Muscle of leg (tissue), 11 donors: ENCODE results near the gene MSANTD2. TPM values are rescaled to one million over a fixed set of nuclear protein-coding genes. Genes with fewer than 3 reads are reported as not detected.

Experiments
- DNase-seq: peaks from one replicate; pipeline ENCODE4 v3.0.0; 2013
- H3K27ac ChIP-seq: one replicate; pipeline ENCODE4 v1.5.1; 2013; ENCODE audit warnings: mild to moderate bottlenecking, low read length, control low read depth
- H3K27me3 ChIP-seq: one replicate; pipeline ENCODE4 v1.6.1; 2013; ENCODE audit warnings: low read length; ENCODE audit not compliant: control insufficient read depth, insufficient read depth
- H3K36me3 ChIP-seq: one replicate; pipeline ENCODE4 v1.6.1; 2013; ENCODE audit warnings: low read length; ENCODE audit not compliant: control insufficient read depth, insufficient read depth
- H3K4me1 ChIP-seq: one replicate; pipeline ENCODE4 v1.6.1; 2013; ENCODE audit warnings: low read length; ENCODE audit not compliant: control insufficient read depth, insufficient read depth
- H3K4me3 ChIP-seq: one replicate; pipeline ENCODE4 v1.5.1; 2013; ENCODE audit warnings: low read length, control low read depth
- H3K9me3 ChIP-seq: replicated peaks from 2 replicates; pipeline ENCODE4 v1.6.1; 2013; ENCODE audit warnings: low read depth, low read length; ENCODE audit not compliant: control insufficient read depth
- WGBS: methylation state at CpG from one replicate; pipeline ENCODE4 v1.1.5; 2013; ENCODE audit warnings: missing lambda C conversion rate; ENCODE audit not compliant: insufficient coverage; 5-methylcytosine and 5-hydroxymethylcytosine counted together
- polyA plus RNA-seq, 8 donors: library from polyadenylated mRNA; unstranded; fragments of 120-200 nt; gene quantifications; one replicate each; pipeline versions ENCODE4 v1.2.1 to v1.2.3, GENCODE V29; 2013; ENCODE audit warnings: inconsistent platforms in 1 of 8, low replicate concordance in 1 of 8; ENCODE audit not compliant: insufficient read length in 8 of 8, insufficient read depth in 1 of 8
- total RNA-seq: library from RNA; stranded (reverse); fragments of 120-200 nt; gene quantifications from one replicate; pipeline ENCODE4 v1.2.4, GENCODE V29; 2013

Gene MSANTD2
- total and polyA plus RNA-seq, 9 donors = 11.5 to 18.7 (median 13.4) TPM

GRCh38 chr11:124823512-124824376 is 23.5 kb upstream of the MSANTD2 start:
- H3K4me1 ChIP-seq = no peaks in the 10 kb centered on the region
- no peaks in the 10 kb centered on the region for H3K36me3 ChIP-seq
- 59% methylated on average over 6 of the region's 8 CpGs for WGBS
- H3K4me3 ChIP-seq = no peak overlapping the region
- H3K27me3 ChIP-seq = peaks cover 7% of the 10 kb centered on the region
- no peak for DNase-seq
- no peaks in the 10 kb centered on the region for H3K9me3 ChIP-seq
- H3K27ac ChIP-seq = no peak overlapping the region

GRCh38 chr11:124821995-124822730 is 22.0 kb upstream of the MSANTD2 start:
- no peak overlapping the region for H3K27ac ChIP-seq
- peaks cover 12% of the 10 kb centered on the region for H3K27me3 ChIP-seq
- no peak overlapping the region for H3K4me3 ChIP-seq
- WGBS = 67% methylated on average over 6 of the region's 6 CpGs
- H3K4me1 ChIP-seq = no peaks in the 10 kb centered on the region
- H3K36me3 ChIP-seq = no peaks in the 10 kb centered on the region
- no peaks in the 10 kb centered on the region for H3K9me3 ChIP-seq
- DNase-seq = no peak

- Histone ChIP-seq H3K4me1 (no peaks in the 10 kb centered on the region), H3K4me3 (no peak overlapping the region), H3K36me3 (no peaks in the 10 kb centered on the region), H3K27ac (no peak overlapping the region), H3K27me3 (peaks cover 17% of the 10 kb centered on the region), H3K9me3 (no peaks in the 10 kb centered on the region)
- no peak for DNase-seq
- no CpG with 5 or more reads among the region's 3 CpGs for whole genome bisulfite sequencing
Measured at GRCh38 chr11:124817036-124817435, 16.8 kb upstream of the MSANTD2 start.

- Histone ChIP-seq H3K9me3 (no peaks in the 10 kb centered on the region), H3K4me3 (no peak overlapping the region), H3K27ac (no peak overlapping the region), H3K36me3 (no peaks in the 10 kb centered on the region), H3K4me1 (no peaks in the 10 kb centered on the region), H3K27me3 (peaks cover 13% of the 10 kb centered on the region)
- WGBS = no CpG with 5 or more reads among the region's 1 CpG
- DNase-seq = no peak
Measured at GRCh38 chr11:124814739-124815138, 14.5 kb upstream of the MSANTD2 start.

GRCh38 chr11:124812876-124813275 is 12.7 kb upstream of the MSANTD2 start:
- Histone ChIP-seq H3K9me3 (no peaks in the 10 kb centered on the region), H3K36me3 (no peaks in the 10 kb centered on the region), H3K4me3 (no peak overlapping the region), H3K27ac (no peak overlapping the region), H3K27me3 (peaks cover 9% of the 10 kb centered on the region), H3K4me1 (no peaks in the 10 kb centered on the region)
- no peak for DNase-seq
- no CpG with 5 or more reads among the region's 1 CpG for WGBS

- H3K4me1 ChIP-seq = no peaks in the 10 kb centered on the region
- peaks cover 3% of the 10 kb centered on the region for H3K36me3 ChIP-seq
- 90% methylated on average over 3 of the region's 10 CpGs for WGBS
- H3K9me3 ChIP-seq = no peaks in the 10 kb centered on the region
- H3K27ac ChIP-seq = no peak overlapping the region
- H3K27me3 ChIP-seq = peaks cover under 1% of the 10 kb centered on the region
- no peak for DNase-seq
- H3K4me3 ChIP-seq = no peak overlapping the region
Measured at GRCh38 chr11:124811399-124812125, 11.4 kb upstream of the MSANTD2 start.

- Histone ChIP-seq H3K4me1 (no peaks in the 10 kb centered on the region), H3K27me3 (no peaks in the 10 kb centered on the region), H3K4me3 (no peak overlapping the region), H3K27ac (no peak overlapping the region), H3K9me3 (no peaks in the 10 kb centered on the region), H3K36me3 (peaks cover 13% of the 10 kb centered on the region)
- WGBS = 75% methylated on average over 2 of the region's 6 CpGs
- no peak for DNase-seq
Measured at GRCh38 chr11:124807660-124808270, 7.6 kb upstream of the MSANTD2 start.

- WGBS = 83% methylated on average over 1 of the region's 5 CpGs
- DNase-seq = no peak
- no peak overlapping the region for H3K27ac ChIP-seq
- H3K36me3 ChIP-seq = peaks cover 13% of the 10 kb centered on the region
- no peaks in the 10 kb centered on the region for H3K9me3 ChIP-seq
- H3K4me3 ChIP-seq = no peak overlapping the region
- no peaks in the 10 kb centered on the region for H3K27me3 ChIP-seq
- H3K4me1 ChIP-seq = no peaks in the 10 kb centered on the region
Measured at GRCh38 chr11:124807201-124807600, 7.0 kb upstream of the MSANTD2 start.

GRCh38 chr11:124804884-124805283 is 4.7 kb upstream of the MSANTD2 start:
- H3K36me3 ChIP-seq = peaks cover 13% of the 10 kb centered on the region
- no peaks in the 10 kb centered on the region for H3K4me1 ChIP-seq
- H3K4me3 ChIP-seq = no peak overlapping the region
- H3K9me3 ChIP-seq = no peaks in the 10 kb centered on the region
- H3K27ac ChIP-seq = no peak overlapping the region
- no peak for DNase-seq
- no peaks in the 10 kb centered on the region for H3K27me3 ChIP-seq
- 100% methylated on average over 1 of the region's 3 CpGs for WGBS
